Activated naive CD4-positive, alpha-beta T cell treated with anti-CD3 and anti-CD28 coated beads, Interleukin-2, amount 10 ng/mL, durations not matched to agents 7 days and 5 days (primary cell): ENCODE results near the gene ENTPD2.
"Not testable (repeated sequence)": the region's sequence is repeated elsewhere in the genome, so short reads cannot be mapped to it uniquely, and the experiment has no call there.

Experiments
- CTCF ChIA-PET: fragments of 350-600 bp; sonication (Branson Sonifier 250); formaldehyde crosslinking; loops from one replicate; lab custom pipeline; 2021; ENCODE audit warnings: antibody characterized with exemption; lab: Charles Lee
- DNase-seq: peaks from one replicate; pipeline ENCODE4 v3.0.0-alpha.2; 2020
- H3K27ac Mint-ChIP-seq: one replicate; pipeline ENCODE4 v1.8.0; 2021; ENCODE audit warnings: mild to moderate bottlenecking, moderate library complexity, mixed read lengths
- H3K27me3 Mint-ChIP-seq: one replicate; pipeline ENCODE4 v1.8.0; 2021; ENCODE audit warnings: mild to moderate bottlenecking, mixed read lengths
- H3K36me3 Mint-ChIP-seq: one replicate; pipeline ENCODE4 v1.8.0; 2021; ENCODE audit warnings: mixed read lengths
- H3K4me1 Mint-ChIP-seq: one replicate; pipeline ENCODE4 v1.8.0; 2021; ENCODE audit warnings: mixed read lengths
- H3K4me3 Mint-ChIP-seq: one replicate; pipeline ENCODE4 v1.8.0; 2021; ENCODE audit warnings: mild to moderate bottlenecking, moderate library complexity, mixed read lengths
- H3K9me3 Mint-ChIP-seq: one replicate; pipeline ENCODE4 v1.8.0; 2021; ENCODE audit warnings: mixed read lengths

Gene ENTPD2

GRCh38 chr9:137064880-137065164 is 11.0 kb upstream of the ENTPD2 start:
- peaks cover 1% of the 10 kb centered on the region for H3K27me3 Mint-ChIP-seq
- H3K9me3 Mint-ChIP-seq: no peaks in the 10 kb centered on the region
- peaks cover 10% of the 10 kb centered on the region for H3K36me3 Mint-ChIP-seq
- H3K27ac Mint-ChIP-seq: no peak overlapping the region
- no peak overlapping the region for H3K4me3 Mint-ChIP-seq
- CTCF ChIA-PET: interaction anchor here (1.2 to 9.6 kb wide), 8 partner anchors 9 to 39 kb away, joined by 3 to 103 read pairs (median 6); partner anchors contain the start of gene NPDC1
- no peak for DNase-seq
- H3K4me1 Mint-ChIP-seq: peaks cover 16% of the 10 kb centered on the region

GRCh38 chr9:137064027-137064879 is 10.4 kb upstream of the ENTPD2 start:
- DNase-seq: peak; percentile 69
- CTCF ChIA-PET: interaction anchor here (0.5 to 9.6 kb wide), 14 partner anchors 8 to 244 kb away, joined by 3 to 103 read pairs (median 4); partner anchors contain the start of genes MAN1B1 and NPDC1
- Mint-ChIP-seq H3K4me1 (peaks cover 16% of the 10 kb centered on the region), H3K27me3 (peaks cover 3% of the 10 kb centered on the region), H3K36me3 (peaks cover 10% of the 10 kb centered on the region), H3K4me3 (no peak overlapping the region), H3K9me3 (no peaks in the 10 kb centered on the region), H3K27ac (no peak overlapping the region)

GRCh38 chr9:137063311-137064026 is 9.6 kb upstream of the ENTPD2 start:
- H3K27ac Mint-ChIP-seq: no peak overlapping the region
- CTCF ChIA-PET: interaction anchor here (0.5 to 9.6 kb wide), 14 partner anchors 8 to 243 kb away, joined by 3 to 103 read pairs (median 4); partner anchors contain the start of genes MAN1B1 and NPDC1
- peaks cover 9% of the 10 kb centered on the region for H3K4me1 Mint-ChIP-seq
- peaks cover 11% of the 10 kb centered on the region for H3K27me3 Mint-ChIP-seq
- no peaks in the 10 kb centered on the region for H3K9me3 Mint-ChIP-seq
- peaks cover 10% of the 10 kb centered on the region for H3K36me3 Mint-ChIP-seq
- no peak overlapping the region for H3K4me3 Mint-ChIP-seq
- DNase-seq: no peak

GRCh38 chr9:137062798-137063197 is 8.9 kb upstream of the ENTPD2 start:
- H3K36me3 Mint-ChIP-seq, DNase-seq, H3K9me3 Mint-ChIP-seq, H3K4me3 Mint-ChIP-seq, H3K27ac Mint-ChIP-seq, H3K4me1 Mint-ChIP-seq: not testable (repeated sequence)
- peaks cover 16% of the 10 kb centered on the region for H3K27me3 Mint-ChIP-seq
- CTCF ChIA-PET: interaction anchor here (1.8 to 9.6 kb wide), 3 partner anchors 10 to 28 kb away, joined by 7 to 103 read pairs (median 11); partner anchors contain the start of gene NPDC1

GRCh38 chr9:137062384-137062783 is 8.5 kb upstream of the ENTPD2 start:
- peaks cover 6% of the 10 kb centered on the region for H3K36me3 Mint-ChIP-seq
- no peak for DNase-seq
- H3K4me3 Mint-ChIP-seq: no peak overlapping the region
- no peak overlapping the region for H3K27ac Mint-ChIP-seq
- no peaks in the 10 kb centered on the region for H3K9me3 Mint-ChIP-seq
- peaks cover 20% of the 10 kb centered on the region for H3K27me3 Mint-ChIP-seq
- CTCF ChIA-PET: interaction anchor here (1.8 to 9.6 kb wide), 2 partner anchors 14 to 28 kb away, joined by 7 to 103 read pairs; partner anchors contain the start of gene NPDC1
- no peaks in the 10 kb centered on the region for H3K4me1 Mint-ChIP-seq

- Mint-ChIP-seq H3K4me3 (no peak overlapping the region), H3K27me3 (peaks cover 51% of the 10 kb centered on the region), H3K36me3 (no peaks in the 10 kb centered on the region), H3K9me3 (no peaks in the 10 kb centered on the region), H3K27ac (no peak overlapping the region), H3K4me1 (no peaks in the 10 kb centered on the region)
- no peak for DNase-seq
- CTCF ChIA-PET: interaction anchor here (0.9 to 1.2 kb wide), 4 partner anchors 9 to 24 kb away, joined by 3 to 4 read pairs (median 4); no protein-coding TSS in a partner anchor
These were observed 4.8 kb upstream of the ENTPD2 start for GRCh38 chr9:137058521-137059234.

- DNase-seq: no peak
- H3K9me3 Mint-ChIP-seq: no peaks in the 10 kb centered on the region
- H3K27me3 Mint-ChIP-seq: peaks cover 59% of the 10 kb centered on the region
- H3K36me3 Mint-ChIP-seq: no peaks in the 10 kb centered on the region
- H3K4me1 Mint-ChIP-seq: no peaks in the 10 kb centered on the region
- CTCF ChIA-PET: interaction anchor here (1.6 kb wide), 1 partner anchor 11 kb away, joined by 5 read pairs; no protein-coding TSS in a partner anchor
- H3K4me3 Mint-ChIP-seq: no peak overlapping the region
- H3K27ac Mint-ChIP-seq: no peak overlapping the region
These were observed 3.7 kb upstream of the ENTPD2 start for GRCh38 chr9:137057545-137057944.

GRCh38 chr9:137056739-137057415 is 3.0 kb upstream of the ENTPD2 start:
- CTCF ChIA-PET: interaction anchor here (1.4 to 1.8 kb wide), 4 partner anchors 7 to 12 kb away, joined by 4 to 8 read pairs (median 6); no protein-coding TSS in a partner anchor
- H3K4me3 Mint-ChIP-seq: no peak overlapping the region
- no peak for DNase-seq
- H3K4me1 Mint-ChIP-seq: no peaks in the 10 kb centered on the region
- no peak overlapping the region for H3K27ac Mint-ChIP-seq
- no peaks in the 10 kb centered on the region for H3K36me3 Mint-ChIP-seq
- H3K27me3 Mint-ChIP-seq: peaks cover 66% of the 10 kb centered on the region
- H3K9me3 Mint-ChIP-seq: no peaks in the 10 kb centered on the region

- Mint-ChIP-seq H3K27ac (no peak overlapping the region), H3K36me3 (no peaks in the 10 kb centered on the region)
- CTCF ChIA-PET: interaction anchor here (1.0 to 1.8 kb wide), 6 partner anchors 8 to 26 kb away, joined by 3 to 8 read pairs (median 6); partner anchors contain the start of gene NPDC1
These were observed 1.8 kb upstream of the ENTPD2 start for GRCh38 chr9:137055385-137056364.

GRCh38 chr9:137054932-137055384 is 1.1 kb upstream of the ENTPD2 start:
- H3K4me3 Mint-ChIP-seq: no peak overlapping the region

More at GRCh38 chr9:137055385-137056364, 1.8 kb upstream of the ENTPD2 start:
- peaks cover 78% of the 10 kb centered on the region for H3K27me3 Mint-ChIP-seq
- no peak for DNase-seq
- H3K9me3 Mint-ChIP-seq: no peaks in the 10 kb centered on the region
- H3K4me1 Mint-ChIP-seq: no peaks in the 10 kb centered on the region
- H3K4me3 Mint-ChIP-seq: no peak overlapping the region

GRCh38 chr9:137052998-137053943 is 590 bp downstream of the ENTPD2 start:
- CTCF ChIA-PET: interaction anchor here (0.6 to 2.1 kb wide), 6 partner anchors 11 to 183 kb away, joined by 3 to 11 read pairs (median 3); no protein-coding TSS in a partner anchor
- Mint-ChIP-seq H3K4me1 (peaks cover 6% of the 10 kb centered on the region), H3K36me3 (no peaks in the 10 kb centered on the region), H3K27me3 (peaks cover 91% of the 10 kb centered on the region), H3K27ac (no peak overlapping the region), H3K4me3 (no peak overlapping the region), H3K9me3 (no peaks in the 10 kb centered on the region)
- no peak for DNase-seq

More at GRCh38 chr9:137054932-137055384, 1.1 kb upstream of the ENTPD2 start:
- no peak for DNase-seq
- peaks cover 85% of the 10 kb centered on the region for H3K27me3 Mint-ChIP-seq
- no peaks in the 10 kb centered on the region for H3K9me3 Mint-ChIP-seq
- H3K27ac Mint-ChIP-seq: no peak overlapping the region
- CTCF ChIA-PET: interaction anchor here (1.2 to 1.8 kb wide), 5 partner anchors 8 to 26 kb away, joined by 4 to 8 read pairs (median 6); partner anchors contain the start of gene NPDC1
- peaks cover under 1% of the 10 kb centered on the region for H3K4me1 Mint-ChIP-seq
- H3K36me3 Mint-ChIP-seq: no peaks in the 10 kb centered on the region
